Keratinocyte (primary cell): ENCODE data around the gene DYRK2. TPM values are rescaled to one million over a fixed set of nuclear protein-coding genes. Genes with fewer than 3 reads are reported as not detected.

Source experiments
- DNase-seq: peaks from one replicate; pipeline ENCODE4 v3.0.0-alpha.2; 2011; ENCODE audit warnings: low read depth, missing footprints, low spot score
- FAIRE-seq: peaks from 2 replicates; lab custom pipeline; 2011; peaks lifted over from hg19 to GRCh38; lab: Jason Lieb, UNC
- H2AFZ ChIP-seq: 2 replicates; pipeline ENCODE4 v1.6.0; 2012; ENCODE audit warnings: low read length, control low read depth, inconsistent platforms; ENCODE audit not compliant: control insufficient read depth
- H3K27ac ChIP-seq: 2 replicates; pipeline ENCODE4 v1.5.1; 2011; ENCODE audit warnings: low read length; ENCODE audit not compliant: control insufficient read depth, insufficient read depth
- H3K27me3 ChIP-seq: 3 replicates; pipeline ENCODE4 v1.6.0; 2011; ENCODE audit warnings: low read length; ENCODE audit not compliant: control insufficient read depth, insufficient read depth; ENCODE audit errors: extremely low read depth
- H3K36me3 ChIP-seq, 2 experiments: 2 replicates in 1 of 2; 3 replicates in 1 of 2; pipeline ENCODE4 v1.5.1; 2011; ENCODE audit warnings: low read length in 2 of 2, mild to moderate bottlenecking in 1 of 2; ENCODE audit not compliant: control insufficient read depth in 2 of 2, insufficient read depth in 2 of 2; ENCODE audit errors: extremely low read depth in 1 of 2
- H3K4me1 ChIP-seq: 3 replicates; pipeline ENCODE4 v1.5.1; 2011; ENCODE audit warnings: low read length; ENCODE audit not compliant: control insufficient read depth, insufficient read depth; ENCODE audit errors: extremely low read depth
- H3K4me2 ChIP-seq: 3 replicates; pipeline ENCODE4 v1.6.0; 2011; ENCODE audit warnings: low read depth, low read length; ENCODE audit not compliant: control insufficient read depth, insufficient read depth; ENCODE audit errors: extremely low read depth
- H3K4me3 ChIP-seq, 3 experiments: fragments of 200-600 bp in 1 of 3; sonication (generic) in 1 of 3; 2 replicates in 2 of 3; 3 replicates in 1 of 3; pipeline ENCODE4 v1.5.1; 2011 to 2016; ENCODE audit warnings: low read length in 3 of 3, mild to moderate bottlenecking in 3 of 3, control low read depth in 2 of 3, inconsistent platforms in 1 of 3, low read depth in 1 of 3, mixed read lengths in 1 of 3, mixed run types in 1 of 3, moderate library complexity in 1 of 3; ENCODE audit not compliant: control insufficient read depth in 2 of 3, insufficient read depth in 2 of 3; ENCODE audit errors: extremely low read depth in 1 of 3
- H3K79me2 ChIP-seq: 2 replicates; pipeline ENCODE4 v1.6.0; 2012; ENCODE audit warnings: low read length; ENCODE audit not compliant: control insufficient read depth, insufficient read depth
- H3K9ac ChIP-seq: 3 replicates; pipeline ENCODE4 v1.6.0; 2011; ENCODE audit warnings: low read length; ENCODE audit not compliant: control insufficient read depth, insufficient read depth; ENCODE audit errors: extremely low read depth
- H3K9me1 ChIP-seq: 3 replicates; pipeline ENCODE4 v1.6.0; 2011; ENCODE audit warnings: low read length; ENCODE audit not compliant: control insufficient read depth, insufficient read depth; ENCODE audit errors: extremely low read depth
- H3K9me3 ChIP-seq: 2 replicates; pipeline ENCODE4 v1.5.1; 2012; ENCODE audit warnings: low read depth, low read length; ENCODE audit not compliant: control insufficient read depth
- H4K20me1 ChIP-seq: 3 replicates; pipeline ENCODE4 v1.6.0; 2011; ENCODE audit warnings: low read length; ENCODE audit not compliant: control insufficient read depth, insufficient read depth; ENCODE audit errors: extremely low read depth
- EZH2 ChIP-seq: IDR thresholded peaks from one replicate; pipeline ENCODE4 v1.6.1; 2012; ENCODE audit warnings: inconsistent platforms, mild to moderate bottlenecking, low read length, moderate library complexity
- dilution Hi-C: fragments of 300-500 bp; cut with MboI; formaldehyde crosslinking; loops from one replicate; pipeline ENCODE4 v1.7.0; 2020; ENCODE audit warnings: low sequenced_read_pairs; ENCODE audit not compliant: extremely low pct_ligation_motif_present
- polyA plus RNA-seq, 5 experiments: library from polyadenylated mRNA; depleted of rRNA in 3 of 5; stranded (reverse) in 3 of 5; stranded (forward) in 1 of 5; unstranded in 1 of 5; fragments of >200 nt; gene quantifications; 1 replicate in 1 of 5; 2 replicates in 3 of 5; 3 replicates in 1 of 5; pipeline versions ENCODE4 v1.2.1 to v1.2.3, GENCODE V29; 2011 to 2012; ENCODE audit warnings: missing spikeins in 2 of 5, low read depth in 1 of 5, low replicate concordance in 1 of 5
- TF ChIP-seq, protein P1 (sequence below), 3 experiments: IDR thresholded peaks in 1 of 3; conservative IDR thresholded peaks in 1 of 3; optimal IDR thresholded peaks in 1 of 3; 2 replicates in 2 of 3; 3 replicates in 1 of 3; pipeline versions ENCODE3 to v1.5.1; 2011; ENCODE audit warnings: low read length in 3 of 3, mild to moderate bottlenecking in 3 of 3, moderate library complexity in 2 of 3, control low read depth in 1 of 3, inconsistent platforms in 1 of 3; ENCODE audit not compliant: insufficient read depth in 2 of 3; ENCODE audit errors: extremely low read depth in 1 of 3

DYRK2 gene
- polyA plus RNA-seq, 1 donor (not counting 4 experiments of a cell fraction or from before 2014, with no cell fraction given) = 22.7 TPM

DNA sequence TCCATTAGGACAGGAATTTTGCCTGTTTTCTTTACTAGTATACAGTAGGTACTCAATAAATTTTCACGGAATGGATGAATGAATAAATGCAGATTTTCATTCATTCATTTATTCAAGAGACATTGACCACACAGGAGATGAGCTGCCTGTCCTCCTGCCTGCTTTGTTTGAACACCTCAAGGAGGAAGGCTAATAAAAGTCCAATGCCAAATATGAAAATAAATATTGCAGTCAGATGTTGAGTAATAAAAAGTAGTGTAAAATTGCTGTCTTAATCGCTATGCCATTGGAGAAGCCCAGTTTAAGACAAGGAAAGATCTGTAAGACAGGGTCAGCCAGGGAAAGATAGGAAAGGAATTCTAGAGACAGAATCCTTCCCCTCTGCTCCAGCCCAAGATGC lies 47.4 kb downstream of the DYRK2 start:
- TF ChIP-seq EZH2 = no peak
- TF ChIP-seq, protein P1, sequence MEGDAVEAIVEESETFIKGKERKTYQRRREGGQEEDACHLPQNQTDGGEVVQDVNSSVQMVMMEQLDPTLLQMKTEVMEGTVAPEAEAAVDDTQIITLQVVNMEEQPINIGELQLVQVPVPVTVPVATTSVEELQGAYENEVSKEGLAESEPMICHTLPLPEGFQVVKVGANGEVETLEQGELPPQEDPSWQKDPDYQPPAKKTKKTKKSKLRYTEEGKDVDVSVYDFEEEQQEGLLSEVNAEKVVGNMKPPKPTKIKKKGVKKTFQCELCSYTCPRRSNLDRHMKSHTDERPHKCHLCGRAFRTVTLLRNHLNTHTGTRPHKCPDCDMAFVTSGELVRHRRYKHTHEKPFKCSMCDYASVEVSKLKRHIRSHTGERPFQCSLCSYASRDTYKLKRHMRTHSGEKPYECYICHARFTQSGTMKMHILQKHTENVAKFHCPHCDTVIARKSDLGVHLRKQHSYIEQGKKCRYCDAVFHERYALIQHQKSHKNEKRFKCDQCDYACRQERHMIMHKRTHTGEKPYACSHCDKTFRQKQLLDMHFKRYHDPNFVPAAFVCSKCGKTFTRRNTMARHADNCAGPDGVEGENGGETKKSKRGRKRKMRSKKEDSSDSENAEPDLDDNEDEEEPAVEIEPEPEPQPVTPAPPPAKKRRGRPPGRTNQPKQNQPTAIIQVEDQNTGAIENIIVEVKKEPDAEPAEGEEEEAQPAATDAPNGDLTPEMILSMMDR (optimal IDR thresholded peaks at IDR 0.05 in 1 of 3, IDR thresholded peaks at IDR 0.05 in 1 of 3, conservative IDR thresholded peaks at IDR 0.05 in 1 of 3; ENCODE audit: extremely low read depth in 1 of 3, insufficient read depth in 2 of 3, low read length in 3 of 3) = no peak
- Histone ChIP-seq H3K79me2 (no peaks in the 10 kb centered on the region), H3K9me3 (no peaks in the 10 kb centered on the region), H3K9me1 (no peaks in the 10 kb centered on the region), H2AFZ (no peak overlapping the region), H3K4me2 (no peak overlapping the region), H3K27me3 (no peaks in the 10 kb centered on the region), H4K20me1 (no peaks in the 10 kb centered on the region), H3K27ac (no peak overlapping the region), H3K4me3 (no peak overlapping the region), H3K4me1 (peaks cover 26% of the 10 kb centered on the region), H3K36me3 (no peaks in the 10 kb centered on the region), H3K9ac (no peak overlapping the region)
- dilution Hi-C loops = no loop called here
- FAIRE-seq = no peak
- DNase-seq = no peak

DNA sequence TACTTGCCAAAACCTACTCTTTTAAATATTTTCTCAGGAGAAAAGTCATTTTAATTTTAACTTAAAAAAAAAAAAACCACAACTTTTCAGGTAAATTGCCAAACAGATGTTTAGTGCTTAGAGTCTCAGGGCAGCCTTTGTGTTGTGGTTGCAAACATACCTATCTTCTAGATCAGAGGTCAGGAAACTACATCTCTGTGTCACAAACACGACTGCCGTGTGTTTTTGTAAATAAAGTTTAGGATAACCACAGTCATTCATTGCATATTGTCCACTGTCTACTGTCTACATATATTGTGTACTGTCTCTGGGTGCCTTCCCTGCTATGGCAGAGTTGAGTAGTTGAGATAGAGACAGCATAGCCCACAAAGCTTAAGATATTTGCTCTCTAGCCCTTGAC lies 48.9 kb downstream of the DYRK2 start:
- DNase-seq (no peak), FAIRE-seq (peak; percentile 58)
- Histone ChIP-seq H3K4me3 (no peak overlapping the region), H3K4me1 (peaks cover 26% of the 10 kb centered on the region), H3K36me3 (no peaks in the 10 kb centered on the region), H3K4me2 (no peak overlapping the region), H2AFZ (no peak overlapping the region), H3K27ac (no peak overlapping the region), H3K27me3 (no peaks in the 10 kb centered on the region), H3K9me1 (no peaks in the 10 kb centered on the region), H4K20me1 (no peaks in the 10 kb centered on the region), H3K9ac (no peak overlapping the region), H3K79me2 (no peaks in the 10 kb centered on the region), H3K9me3 (no peaks in the 10 kb centered on the region)
- no peak for TF ChIP-seq EZH2
- TF ChIP-seq, protein P1 (optimal IDR thresholded peaks at IDR 0.05 in 1 of 3, IDR thresholded peaks at IDR 0.05 in 1 of 3, conservative IDR thresholded peaks at IDR 0.05 in 1 of 3; ENCODE audit: extremely low read depth in 1 of 3, insufficient read depth in 2 of 3, low read length in 3 of 3) = no peak
- dilution Hi-C loops = no loop called here
